Osteocyte (in vitro differentiated cells): ENCODE results near the gene FRMD6. TPM values are rescaled to one million over a fixed set of nuclear protein-coding genes. Genes with fewer than 3 reads are reported as not detected.
A peak's percentile ranks its signal among the peaks of the same experiment; 100 is the strongest.

Experiments
- DNase-seq: peaks from one replicate; pipeline ENCODE4 v3.0.0; 2021; ENCODE audit warnings: mixed read lengths; ENCODE audit not compliant: unreplicated experiment; ENCODE audit errors: extremely low spot score
- H3K27ac Mint-ChIP-seq: one replicate; pipeline ENCODE4 v1.8.0; 2021; ENCODE audit warnings: mild to moderate bottlenecking, mixed read lengths; ENCODE audit not compliant: unreplicated experiment
- H3K27me3 Mint-ChIP-seq: one replicate; pipeline ENCODE4 v1.8.0; 2021; ENCODE audit warnings: mixed read lengths; ENCODE audit not compliant: unreplicated experiment
- H3K36me3 Mint-ChIP-seq: one replicate; pipeline ENCODE4 v1.8.0; 2021; ENCODE audit warnings: mixed read lengths; ENCODE audit not compliant: unreplicated experiment
- H3K4me1 Mint-ChIP-seq: one replicate; pipeline ENCODE4 v1.8.0; 2021; ENCODE audit warnings: mixed read lengths; ENCODE audit not compliant: unreplicated experiment
- H3K4me3 Mint-ChIP-seq: one replicate; pipeline ENCODE4 v1.8.0; 2021; ENCODE audit warnings: mild to moderate bottlenecking, moderate library complexity, mixed read lengths; ENCODE audit not compliant: unreplicated experiment
- H3K9me3 Mint-ChIP-seq: one replicate; pipeline ENCODE4 v1.8.0; 2021; ENCODE audit warnings: mixed read lengths; ENCODE audit not compliant: unreplicated experiment
- total RNA-seq: library from RNA; stranded (reverse); gene quantifications from 2 replicates; pipeline ENCODE4 v1.2.1, GENCODE V29; 2021
- TF ChIP-seq, protein P1 (sequence below): fragments of 200-600 bp; sonication (generic); IDR thresholded peaks from 2 replicates; pipeline ENCODE4 v1.5.0; 2021; ENCODE audit warnings: antibody characterized with exemption, mild to moderate bottlenecking, moderate library complexity

FRMD6 gene
- total RNA-seq, 1 donor from 2014 or later = 124 TPM

DNA sequence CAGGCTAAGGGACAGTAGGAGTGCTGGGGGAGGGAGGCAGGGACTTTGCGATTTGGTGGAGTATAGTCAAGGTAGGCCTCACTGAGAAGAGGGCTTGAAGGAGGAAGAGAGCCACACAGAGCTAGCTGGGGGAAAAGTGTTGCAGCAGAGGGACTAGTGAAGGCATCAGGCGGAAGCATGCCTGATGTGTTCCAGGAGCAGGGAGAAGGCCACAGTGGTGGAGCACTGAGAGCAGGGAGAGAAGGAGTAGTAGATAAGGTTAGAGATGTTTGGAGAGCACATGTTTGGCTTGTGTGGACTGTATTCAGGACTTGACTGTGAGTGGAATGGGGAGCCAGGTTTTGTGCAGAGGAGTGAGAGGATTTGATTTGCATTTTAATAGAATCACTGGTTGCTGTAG is 9.0 kb downstream of the FRMD6 start:
- H3K4me1 Mint-ChIP-seq = peaks cover 63% of the 10 kb centered on the region
- no peak overlapping the region for H3K4me3 Mint-ChIP-seq
- no peak for DNase-seq
- peaks cover 40% of the 10 kb centered on the region for H3K36me3 Mint-ChIP-seq
- H3K9me3 Mint-ChIP-seq = peaks cover 10% of the 10 kb centered on the region
- peak overlapping the region; percentile 7 for H3K27ac Mint-ChIP-seq
- no peaks in the 10 kb centered on the region for H3K27me3 Mint-ChIP-seq
- TF ChIP-seq, protein P1, sequence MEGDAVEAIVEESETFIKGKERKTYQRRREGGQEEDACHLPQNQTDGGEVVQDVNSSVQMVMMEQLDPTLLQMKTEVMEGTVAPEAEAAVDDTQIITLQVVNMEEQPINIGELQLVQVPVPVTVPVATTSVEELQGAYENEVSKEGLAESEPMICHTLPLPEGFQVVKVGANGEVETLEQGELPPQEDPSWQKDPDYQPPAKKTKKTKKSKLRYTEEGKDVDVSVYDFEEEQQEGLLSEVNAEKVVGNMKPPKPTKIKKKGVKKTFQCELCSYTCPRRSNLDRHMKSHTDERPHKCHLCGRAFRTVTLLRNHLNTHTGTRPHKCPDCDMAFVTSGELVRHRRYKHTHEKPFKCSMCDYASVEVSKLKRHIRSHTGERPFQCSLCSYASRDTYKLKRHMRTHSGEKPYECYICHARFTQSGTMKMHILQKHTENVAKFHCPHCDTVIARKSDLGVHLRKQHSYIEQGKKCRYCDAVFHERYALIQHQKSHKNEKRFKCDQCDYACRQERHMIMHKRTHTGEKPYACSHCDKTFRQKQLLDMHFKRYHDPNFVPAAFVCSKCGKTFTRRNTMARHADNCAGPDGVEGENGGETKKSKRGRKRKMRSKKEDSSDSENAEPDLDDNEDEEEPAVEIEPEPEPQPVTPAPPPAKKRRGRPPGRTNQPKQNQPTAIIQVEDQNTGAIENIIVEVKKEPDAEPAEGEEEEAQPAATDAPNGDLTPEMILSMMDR = no peak

DNA sequence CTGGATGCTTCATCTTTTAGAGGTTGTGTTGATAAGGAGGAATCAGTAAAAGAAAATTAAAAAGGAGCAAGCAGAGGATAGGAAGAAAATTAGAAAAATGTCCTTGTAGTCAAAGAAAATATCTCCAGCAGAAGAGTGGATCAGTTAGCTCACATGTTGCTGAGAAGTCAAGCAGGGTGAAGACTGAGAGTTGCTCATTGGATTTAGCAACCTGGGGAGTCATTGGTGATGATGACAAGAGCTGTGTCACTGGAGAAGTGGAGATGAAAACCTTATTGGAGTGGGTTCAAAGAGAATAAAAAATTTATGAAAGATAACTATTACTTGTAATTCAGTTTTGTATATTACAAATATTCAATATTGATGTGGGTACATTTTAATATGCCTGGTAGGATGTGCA is 9.8 kb downstream of the FRMD6 start:
- no peak overlapping the region for H3K27ac Mint-ChIP-seq
- H3K9me3 Mint-ChIP-seq = peaks cover 11% of the 10 kb centered on the region
- TF ChIP-seq, protein P1 = no peak
- H3K4me1 Mint-ChIP-seq = peaks cover 64% of the 10 kb centered on the region
- DNase-seq = no peak
- H3K36me3 Mint-ChIP-seq = peaks cover 48% of the 10 kb centered on the region
- no peaks in the 10 kb centered on the region for H3K27me3 Mint-ChIP-seq
- no peak overlapping the region for H3K4me3 Mint-ChIP-seq

DNA sequence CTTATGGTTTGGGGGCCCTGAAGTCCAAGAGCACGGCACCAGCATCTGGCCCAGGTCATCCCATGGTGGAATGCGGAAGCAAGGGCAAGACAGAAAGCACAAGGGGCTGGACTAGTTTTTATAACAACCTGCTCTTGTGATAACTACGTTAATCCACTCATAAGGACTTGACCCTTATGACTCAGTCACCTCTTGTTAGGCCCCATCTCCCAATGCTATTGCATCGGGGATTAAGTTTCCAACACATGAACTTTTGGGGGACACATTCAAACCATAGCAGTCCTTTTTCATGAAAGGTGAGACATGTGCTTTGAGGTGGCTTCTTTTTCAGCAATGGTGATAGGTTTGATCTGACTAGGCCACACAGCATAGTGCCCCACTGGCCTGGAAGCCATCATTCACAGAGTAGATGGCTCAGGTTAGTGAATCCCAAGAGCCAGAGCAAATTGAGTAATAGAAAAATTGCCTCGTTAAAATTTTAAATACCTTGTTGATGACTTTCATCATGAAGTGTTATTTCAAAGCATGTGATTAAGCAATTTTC is 12.1 kb downstream of the FRMD6 start:
- no peak overlapping the region for H3K27ac Mint-ChIP-seq
- peaks cover 11% of the 10 kb centered on the region for H3K9me3 Mint-ChIP-seq
- H3K4me1 Mint-ChIP-seq = peaks cover 64% of the 10 kb centered on the region
- H3K36me3 Mint-ChIP-seq = peaks cover 35% of the 10 kb centered on the region
- H3K4me3 Mint-ChIP-seq = no peak overlapping the region
- no peaks in the 10 kb centered on the region for H3K27me3 Mint-ChIP-seq
- TF ChIP-seq, protein P1 = no peak
- no peak for DNase-seq

DNA sequence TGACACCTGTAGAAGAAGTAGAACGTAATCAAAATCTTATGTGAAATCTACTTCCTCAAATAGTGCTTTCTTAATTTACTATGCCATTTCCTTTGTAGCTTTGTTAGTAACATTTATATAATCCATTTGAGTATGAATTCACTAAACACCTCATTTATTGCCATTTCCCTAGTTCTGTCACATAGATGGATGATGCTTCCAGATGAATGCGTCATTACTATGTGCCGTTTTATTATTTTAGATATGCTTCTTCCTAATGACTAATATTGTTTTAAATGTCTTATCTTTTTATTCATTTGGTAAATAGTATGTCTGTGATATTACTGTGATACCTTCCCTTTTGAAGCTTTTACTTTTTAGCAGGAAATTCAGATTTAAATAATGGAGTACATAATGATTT is 14.4 kb downstream of the FRMD6 start:
- Mint-ChIP-seq H3K27ac (peak overlapping the region; percentile 84), H3K4me3 (no peak overlapping the region), H3K4me1 (peaks cover 52% of the 10 kb centered on the region), H3K36me3 (peaks cover 24% of the 10 kb centered on the region), H3K27me3 (no peaks in the 10 kb centered on the region), H3K9me3 (peaks cover 14% of the 10 kb centered on the region)
- no peak for DNase-seq
- TF ChIP-seq, protein P1 = no peak

DNA sequence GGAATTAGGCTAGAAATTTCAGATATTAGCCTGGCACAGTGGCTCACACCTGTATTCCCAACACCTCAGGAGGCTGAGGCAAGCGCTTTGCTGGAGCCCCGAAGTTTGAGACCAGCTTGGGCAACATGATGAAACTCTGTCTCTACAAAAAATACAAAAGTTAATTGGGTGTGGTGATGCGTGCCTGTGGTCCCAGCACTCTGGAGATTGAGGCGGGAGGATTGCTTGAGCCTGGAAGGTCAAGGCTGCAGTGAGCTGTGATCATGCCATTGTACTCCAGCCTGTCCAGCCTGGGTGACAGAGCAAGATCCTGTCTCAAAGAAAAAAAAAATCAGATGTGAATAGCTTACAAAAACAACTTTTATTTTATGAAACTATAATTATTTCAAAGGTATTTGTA is 15.1 kb downstream of the FRMD6 start:
- H3K36me3 Mint-ChIP-seq = peaks cover 28% of the 10 kb centered on the region
- H3K27me3 Mint-ChIP-seq = no peaks in the 10 kb centered on the region
- H3K9me3 Mint-ChIP-seq = peaks cover 10% of the 10 kb centered on the region
- TF ChIP-seq, protein P1 = no peak
- DNase-seq = no peak
- H3K4me1 Mint-ChIP-seq = peaks cover 52% of the 10 kb centered on the region
- H3K4me3 Mint-ChIP-seq = no peak overlapping the region
- peak overlapping the region; percentile 84 for H3K27ac Mint-ChIP-seq
